H1 (cell line): ENCODE results near the gene FGL2. TPM values are rescaled to one million over a fixed set of nuclear protein-coding genes. Genes with fewer than 3 reads are reported as not detected.

ENCODE experiments used
- CTCF ChIA-PET: fragments of 300-600 bp; sonication (Branson Sonifier 250); formaldehyde crosslinking; loops from one replicate; lab custom pipeline; 2021; ENCODE audit not compliant: partially characterized antibody; lab: Charles Lee
- POLR2A ChIA-PET: fragments of 300-600 bp; sonication (Branson Sonifier 250); formaldehyde crosslinking; loops from one replicate; lab custom pipeline; 2021; ENCODE audit warnings: inconsistent platforms; ENCODE audit not compliant: partially characterized antibody; lab: Charles Lee
- DNase-seq, 2 experiments: peaks; one replicate each; pipeline versions ENCODE4 v3.0.0 to v3.0.0-alpha.2; 2010 to 2022; ENCODE audit warnings: low spot score in 2 of 2, low read depth in 1 of 2, mixed read lengths in 1 of 2
- FAIRE-seq: peaks from 2 replicates; lab custom pipeline; 2011; peaks lifted over from hg19 to GRCh38; lab: Jason Lieb, UNC
- H2AFZ ChIP-seq: 2 replicates; pipeline ENCODE4 v1.8.1; 2012; ENCODE audit warnings: low read length, inconsistent platforms
- H2AK5ac ChIP-seq: 2 replicates; pipeline ENCODE4 v1.6.1; 2013; ENCODE audit warnings: low read depth, low read length
- H2BK120ac ChIP-seq: replicated peaks from 2 replicates; pipeline ENCODE3; 2013; ENCODE audit warnings: low read depth, low read length, inconsistent platforms
- H2BK12ac ChIP-seq: 2 replicates; pipeline ENCODE4 v1.6.1; 2013; ENCODE audit warnings: low read depth, low read length
- H2BK15ac ChIP-seq: 2 replicates; pipeline ENCODE4 v1.6.1; 2013; ENCODE audit warnings: low read length
- H2BK20ac ChIP-seq: 2 replicates; pipeline ENCODE4 v1.6.1; 2013; ENCODE audit warnings: low read length
- H2BK5ac ChIP-seq: 2 replicates; pipeline ENCODE4 v1.6.1; 2013; ENCODE audit warnings: low read depth, low read length
- H3K14ac ChIP-seq: 2 replicates; pipeline ENCODE4 v1.6.1; 2013; ENCODE audit warnings: inconsistent platforms; ENCODE audit not compliant: insufficient read length
- H3K18ac ChIP-seq: 2 replicates; pipeline ENCODE4 v1.6.1; 2013; ENCODE audit warnings: low read length; ENCODE audit errors: extremely low read depth
- H3K23ac ChIP-seq: 2 replicates; pipeline ENCODE4 v1.6.1; 2013; ENCODE audit warnings: inconsistent platforms; ENCODE audit not compliant: insufficient read length
- H3K23me2 ChIP-seq: 2 replicates; pipeline ENCODE4 v1.6.1; 2013; ENCODE audit warnings: low read depth, low read length
- H3K27ac ChIP-seq: 2 replicates; pipeline ENCODE4 v1.6.1; 2011; ENCODE audit warnings: low read depth, low read length, inconsistent platforms
- H3K27me3 ChIP-seq, 4 experiments: replicated peaks in 1 of 4; 1 replicate in 1 of 4; 2 replicates in 3 of 4; pipeline versions ENCODE4 v1.6.1 to v1.8.1; 2011 to 2013; ENCODE audit warnings: low read length in 3 of 4, mild to moderate bottlenecking in 3 of 4, inconsistent platforms in 2 of 4, mixed read lengths in 2 of 4, moderate library complexity in 1 of 4; ENCODE audit not compliant: control insufficient read depth in 3 of 4, insufficient read depth in 3 of 4; ENCODE audit errors: extremely low read depth in 1 of 4
- H3K36me3 ChIP-seq, 4 experiments: 2 replicates each; pipeline versions ENCODE4 v1.6.1 to v1.8.1; 2011 to 2013; ENCODE audit warnings: mild to moderate bottlenecking in 4 of 4, low read length in 3 of 4, moderate library complexity in 2 of 4, control low read depth in 1 of 4, inconsistent platforms in 1 of 4; ENCODE audit not compliant: insufficient read depth in 4 of 4, control insufficient read depth in 2 of 4
- H3K4ac ChIP-seq: replicated peaks from 2 replicates; pipeline ENCODE3; 2013; ENCODE audit warnings: low read length, low read depth, mixed read lengths, inconsistent platforms; ENCODE audit not compliant: insufficient read length
- H3K4me1 ChIP-seq, 4 experiments: replicated peaks in 1 of 4; 1 replicate in 1 of 4; 2 replicates in 3 of 4; pipeline versions ENCODE4 v1.6.1 to v1.8.1; 2011 to 2013; ENCODE audit warnings: low read length in 3 of 4, inconsistent platforms in 2 of 4, mixed read lengths in 1 of 4; ENCODE audit not compliant: insufficient read depth in 4 of 4, control insufficient read depth in 3 of 4
- H3K4me2 ChIP-seq, 2 experiments: 2 replicates each; pipeline versions ENCODE4 v1.6.1 to v1.8.1; 2011 to 2013; ENCODE audit warnings: low read depth in 2 of 2, low read length in 2 of 2, control low read depth in 1 of 2, inconsistent platforms in 1 of 2, mild to moderate bottlenecking in 1 of 2; ENCODE audit not compliant: insufficient read depth in 1 of 2
- H3K4me3 ChIP-seq, 4 experiments: fragments of 200-600, 300-600 bp in 1 of 4; sonication (generic), shearing (Covaris generic), sonication (Bioruptor Twin) in 1 of 4; 2 replicates each; pipeline versions ENCODE4 v1.5.1 to v1.8.1; 2011 to 2016; ENCODE audit warnings: low read length in 4 of 4, low read depth in 3 of 4, control low read depth in 2 of 4, inconsistent platforms in 2 of 4, mild to moderate bottlenecking in 2 of 4, mixed read lengths in 1 of 4, moderate library complexity in 1 of 4; ENCODE audit not compliant: insufficient read depth in 2 of 4; ENCODE audit errors: extremely low read depth in 1 of 4
- H3K56ac ChIP-seq: replicated peaks from 2 replicates; pipeline ENCODE3; 2013; ENCODE audit warnings: low read depth, mild to moderate bottlenecking, mixed read lengths, low read length, inconsistent platforms; ENCODE audit not compliant: insufficient read length
- H3K79me1 ChIP-seq: 2 replicates; pipeline ENCODE4 v1.6.1; 2013; ENCODE audit warnings: low read depth, low read length, control low read depth
- H3K79me2 ChIP-seq, 2 experiments: 2 replicates each; pipeline versions ENCODE4 v1.6.1 to v1.8.1; 2012 to 2013; ENCODE audit warnings: low read length in 2 of 2, mild to moderate bottlenecking in 2 of 2, inconsistent platforms in 1 of 2; ENCODE audit not compliant: insufficient read depth in 2 of 2, control insufficient read depth in 1 of 2
- H3K9ac ChIP-seq, 4 experiments: replicated peaks in 1 of 4; 1 replicate in 1 of 4; 2 replicates in 3 of 4; pipeline versions ENCODE4 v1.6.1 to v1.8.1; 2011 to 2013; ENCODE audit warnings: low read depth in 3 of 4, low read length in 3 of 4, control low read depth in 2 of 4, mild to moderate bottlenecking in 2 of 4, moderate library complexity in 2 of 4, inconsistent platforms in 1 of 4; ENCODE audit errors: extremely low read depth in 1 of 4
- H3K9me3 ChIP-seq, 2 experiments: 2 replicates each; pipeline versions ENCODE4 v1.6.1 to v1.8.1; 2012 to 2013; ENCODE audit warnings: mild to moderate bottlenecking in 2 of 2, moderate library complexity in 2 of 2, control low read depth in 1 of 2, inconsistent platforms in 1 of 2, low read depth in 1 of 2, low read length in 1 of 2, mixed read lengths in 1 of 2; ENCODE audit not compliant: insufficient read depth in 2 of 2
- H4K20me1 ChIP-seq, 2 experiments: replicated peaks in 1 of 2; 2 replicates each; pipeline versions ENCODE3 to v1.8.1; 2011 to 2013; ENCODE audit warnings: inconsistent platforms in 2 of 2, low read length in 2 of 2, mild to moderate bottlenecking in 1 of 2; ENCODE audit not compliant: insufficient read depth in 2 of 2, control insufficient read depth in 1 of 2
- H4K5ac ChIP-seq: 2 replicates; pipeline ENCODE4 v1.6.1; 2013; ENCODE audit warnings: low read length, low read depth, mixed read lengths, inconsistent platforms; ENCODE audit not compliant: insufficient read length
- H4K8ac ChIP-seq: 2 replicates; pipeline ENCODE4 v1.8.0; 2013; ENCODE audit warnings: mild to moderate bottlenecking, moderate library complexity, low read length, inconsistent platforms; ENCODE audit not compliant: insufficient read depth; ENCODE audit errors: extremely low read depth
- H4K91ac ChIP-seq: replicated peaks from 2 replicates; pipeline ENCODE3; 2013; ENCODE audit warnings: low read length, mixed read lengths, inconsistent platforms; ENCODE audit not compliant: insufficient read length
- ASH2L ChIP-seq: fragments of 200-600, 300-600 bp; sonication (generic); IDR thresholded peaks from one replicate; pipeline ENCODE4 v1.7.1; 2017; ENCODE audit warnings: low read length
- PHF8 ChIP-seq: fragments of 200-600 bp; sonication (generic); conservative IDR thresholded peaks from 2 replicates; pipeline ENCODE4 v1.7.1; 2012; ENCODE audit warnings: low read depth, mild to moderate bottlenecking, inconsistent platforms, low read length, moderate library complexity
- POLR2AphosphoS5 ChIP-seq: IDR thresholded peaks from 2 replicates; pipeline ENCODE4 v1.6.1; 2011; ENCODE audit warnings: low read depth, low read length
- RXRA ChIP-seq: IDR thresholded peaks from 2 replicates; pipeline ENCODE4 v1.6.1; 2011; ENCODE audit warnings: low read depth, mild to moderate bottlenecking, low read length, moderate library complexity; ENCODE audit not compliant: insufficient read depth
- SUZ12 ChIP-seq: fragments of 200-600 bp; sonication (generic); IDR thresholded peaks from 2 replicates; pipeline ENCODE4 v1.6.1; 2012; ENCODE audit warnings: mild to moderate bottlenecking, inconsistent platforms, low read length, moderate library complexity, mixed read lengths
- USF2 ChIP-seq: IDR thresholded peaks from 2 replicates; pipeline ENCODE4 v1.6.1; 2011; ENCODE audit warnings: low read length, improper control_type of control experiment
- ZNF274 ChIP-seq: IDR thresholded peaks from 2 replicates; pipeline ENCODE4 v1.7.0; 2012; ENCODE audit warnings: low read length, borderline replicate concordance; ENCODE audit errors: extremely low read depth
- WGBS, 2 experiments: shearing (Covaris generic) in 1 of 2; methylation state at CpG; one replicate each; pipeline versions ENCODE4 v1.1.6 to v1.1.7; 2013 to 2015; ENCODE audit warnings: low lambda C conversion rate in 2 of 2, mixed read lengths in 2 of 2, inconsistent platforms in 1 of 2, low coverage in 1 of 2, missing lambda C conversion rate in 1 of 2; ENCODE audit not compliant: insufficient replicate concordance in 2 of 2, insufficient coverage in 1 of 2, insufficient read length in 1 of 2; ENCODE audit errors: extremely low coverage in 1 of 2, missing lambda C conversion rate in 1 of 2; 5-methylcytosine and 5-hydroxymethylcytosine counted together
- polyA plus RNA-seq, 7 experiments: library from polyadenylated mRNA; depleted of rRNA in 3 of 7; stranded (reverse) in 5 of 7; unstranded in 2 of 7; fragments of >200 nt in 5 of 7; fragments of 200-250 nt in 2 of 7; gene quantifications; 1 replicate in 5 of 7; 2 replicates in 1 of 7; 4 replicates in 1 of 7; pipeline versions ENCODE4 v1.2.1 to v1.2.3, GENCODE V29; 2011 to 2013; ENCODE audit warnings: missing spikeins in 2 of 7, mixed read lengths in 2 of 7
- total RNA-seq: library from RNA; stranded (reverse); fragmentation: NEBNext Ultra II Directional; extraction: Animal tissue kit (Norgen Biotek cat#: 25700); gene quantifications from 2 replicates; pipeline ENCODE4 v1.2.1, GENCODE V29; 2021
- TF ChIP-seq, protein P1 (sequence below): IDR thresholded peaks from 2 replicates; pipeline ENCODE4 v1.6.1; 2012; ENCODE audit warnings: inconsistent platforms
- TF ChIP-seq, protein P2 (sequence below), 3 experiments: IDR thresholded peaks; 1 replicate in 2 of 3; 2 replicates in 1 of 3; pipeline versions ENCODE4 v1.5.1 to v1.6.1; 2011; ENCODE audit warnings: low read length in 3 of 3, mild to moderate bottlenecking in 3 of 3, inconsistent platforms in 2 of 3, low read depth in 1 of 3, moderate library complexity in 1 of 3; ENCODE audit not compliant: insufficient read depth in 1 of 3; ENCODE audit errors: control extremely low read depth in 1 of 3

FGL2 gene
- total and polyA plus RNA-seq, 2 of the 8 experiments (the other 6 are each of a cell fraction or from before 2014, with no cell fraction given): not detected

DNA sequence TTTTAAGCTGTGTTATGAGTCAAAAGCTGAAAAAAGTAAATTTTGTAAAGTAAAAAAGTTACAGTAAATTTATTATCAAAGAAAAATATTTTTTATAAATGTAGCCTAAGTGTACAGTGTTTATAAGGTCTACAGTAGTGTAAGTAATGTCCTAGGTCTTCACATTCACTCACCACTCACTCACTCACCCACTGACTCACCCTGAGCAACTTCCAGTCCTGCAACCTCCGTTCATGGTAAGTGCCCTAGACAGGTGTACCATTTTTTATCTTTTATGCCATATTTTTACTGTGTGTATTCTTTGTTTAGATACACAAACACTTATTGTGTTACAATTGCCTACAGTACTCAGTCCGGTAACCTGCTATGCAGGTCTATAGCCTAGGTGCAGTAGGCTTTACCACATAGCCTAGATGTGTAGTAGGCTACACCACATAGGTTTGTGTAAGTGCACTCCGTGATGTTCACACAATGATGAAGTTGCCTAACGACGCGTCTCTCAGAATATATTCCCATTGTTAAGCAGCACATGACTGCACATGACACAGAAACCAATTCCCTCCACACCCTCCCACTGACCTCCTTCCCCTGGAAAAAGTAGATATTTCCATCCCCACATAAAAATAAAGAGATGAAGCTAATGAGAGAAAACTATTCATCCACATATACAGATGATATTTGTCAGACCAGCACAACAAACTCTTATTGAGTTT lies 44.8 kb upstream of the FGL2 start:
- no peak overlapping the region for H2BK15ac ChIP-seq
- H3K23me2 ChIP-seq: no peaks in the 10 kb centered on the region
- no peak overlapping the region for H3K18ac ChIP-seq
- H2AFZ ChIP-seq: no peak overlapping the region
- FAIRE-seq (no peak), DNase-seq (no peak)
- no peak overlapping the region for H3K23ac ChIP-seq
- H3K4ac ChIP-seq: no peak overlapping the region
- no peak overlapping the region for H4K5ac ChIP-seq
- no peak overlapping the region for H3K4me2 ChIP-seq
- POLR2A ChIA-PET: no interaction called here
- no peak overlapping the region for H3K27ac ChIP-seq
- no peak overlapping the region for H3K9ac ChIP-seq
- H2BK12ac ChIP-seq: no peak overlapping the region
- 93% methylated on average over 6 of the region's 6 CpGs; no CpG with 5 or more reads in 1 of the 2 experiments for WGBS, 2 experiments
- H4K20me1 ChIP-seq: no peaks in the 10 kb centered on the region
- no peak overlapping the region for H4K91ac ChIP-seq
- H3K79me2 ChIP-seq: no peaks in the 10 kb centered on the region
- no peaks in the 10 kb centered on the region for H3K79me1 ChIP-seq
- no peak overlapping the region for H2BK5ac ChIP-seq
- no peak overlapping the region for H2BK20ac ChIP-seq
- H3K36me3 ChIP-seq: no peaks in the 10 kb centered on the region
- no peaks in the 10 kb centered on the region for H3K27me3 ChIP-seq
- no peak overlapping the region for H2AK5ac ChIP-seq
- H4K8ac ChIP-seq: no peak overlapping the region
- H3K9me3 ChIP-seq: no peaks in the 10 kb centered on the region
- H3K56ac ChIP-seq: no peak overlapping the region
- H3K4me3 ChIP-seq: no peak overlapping the region
- no peak overlapping the region for H2BK120ac ChIP-seq
- no peak overlapping the region for H3K14ac ChIP-seq
- CTCF ChIA-PET: interaction anchor here (0.8 to 1.5 kb wide), 4 partner anchors 9 to 90 kb away, joined by 3 to 5 read pairs (median 4); no protein-coding TSS in a partner anchor
- H3K4me1 ChIP-seq: peaks cover 0 to 12% (median 3%) of the 10 kb centered on the region in 4 experiments; a peak in 4 of 7 replicates
- TF ChIP-seq SUZ12 (no peak), ASH2L (no peak), USF2 (no peak), RXRA (no peak), PHF8 (no peak), POLR2AphosphoS5 (no peak), ZNF274 (no peak)
- TF ChIP-seq, protein P1, sequence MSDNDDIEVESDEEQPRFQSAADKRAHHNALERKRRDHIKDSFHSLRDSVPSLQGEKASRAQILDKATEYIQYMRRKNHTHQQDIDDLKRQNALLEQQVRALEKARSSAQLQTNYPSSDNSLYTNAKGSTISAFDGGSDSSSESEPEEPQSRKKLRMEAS: no peak
- TF ChIP-seq, protein P2, sequence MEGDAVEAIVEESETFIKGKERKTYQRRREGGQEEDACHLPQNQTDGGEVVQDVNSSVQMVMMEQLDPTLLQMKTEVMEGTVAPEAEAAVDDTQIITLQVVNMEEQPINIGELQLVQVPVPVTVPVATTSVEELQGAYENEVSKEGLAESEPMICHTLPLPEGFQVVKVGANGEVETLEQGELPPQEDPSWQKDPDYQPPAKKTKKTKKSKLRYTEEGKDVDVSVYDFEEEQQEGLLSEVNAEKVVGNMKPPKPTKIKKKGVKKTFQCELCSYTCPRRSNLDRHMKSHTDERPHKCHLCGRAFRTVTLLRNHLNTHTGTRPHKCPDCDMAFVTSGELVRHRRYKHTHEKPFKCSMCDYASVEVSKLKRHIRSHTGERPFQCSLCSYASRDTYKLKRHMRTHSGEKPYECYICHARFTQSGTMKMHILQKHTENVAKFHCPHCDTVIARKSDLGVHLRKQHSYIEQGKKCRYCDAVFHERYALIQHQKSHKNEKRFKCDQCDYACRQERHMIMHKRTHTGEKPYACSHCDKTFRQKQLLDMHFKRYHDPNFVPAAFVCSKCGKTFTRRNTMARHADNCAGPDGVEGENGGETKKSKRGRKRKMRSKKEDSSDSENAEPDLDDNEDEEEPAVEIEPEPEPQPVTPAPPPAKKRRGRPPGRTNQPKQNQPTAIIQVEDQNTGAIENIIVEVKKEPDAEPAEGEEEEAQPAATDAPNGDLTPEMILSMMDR (IDR thresholded peaks at IDR 0.05; ENCODE audit: control extremely low read depth in 1 of 3, insufficient read depth in 1 of 3, low read depth in 1 of 3, low read length in 3 of 3): no peak
